Panc1 (cell line): ENCODE results near the gene FGFR4. TPM values are rescaled to one million over a fixed set of nuclear protein-coding genes. Genes with fewer than 3 reads are reported as not detected.

ENCODE experiments used
- ATAC-seq: fragments of 200-7000 bp; cut with Tn5 transposase; 2 replicates; pipeline ENCODE4 v1.9.1; 2020; ENCODE audit warnings: mild to moderate bottlenecking, moderate library complexity
- BruUV-seq: library from RNA; stranded (reverse); fragments of 400-500 nt; replicated peaks from 2 replicates; lab custom pipeline; 2021; lab: Mats Ljungman, UMichigan
- CTCF ChIA-PET: fragments of 300-600 bp; sonication (Branson Sonifier 250); formaldehyde crosslinking; loops from one replicate; lab custom pipeline; 2022; ENCODE audit warnings: antibody characterized with exemption; lab: Charles Lee
- POLR2A ChIA-PET: fragments of 300-600 bp; sonication (Branson Sonifier 250); formaldehyde crosslinking; loops from one replicate; lab custom pipeline; 2022; ENCODE audit warnings: antibody characterized with exemption; lab: Charles Lee
- DNase-seq: peaks from one replicate; pipeline ENCODE4 v3.0.0-alpha.2; 2010; ENCODE audit warnings: low read depth, low spot score
- H3K27ac ChIP-seq: 2 replicates; pipeline ENCODE4 v1.5.1; 2011; ENCODE audit warnings: mild to moderate bottlenecking, low read length, inconsistent platforms
- H3K27me3 ChIP-seq: fragments of 200-500 bp; sonication (Bioruptor generic); 2 replicates; pipeline ENCODE4 v1.6.0; 2014; ENCODE audit warnings: low read length, inconsistent platforms; ENCODE audit not compliant: control insufficient read depth, insufficient read depth
- H3K36me3 ChIP-seq: fragments of 200-500 bp; sonication (Bioruptor generic); 2 replicates; pipeline ENCODE4 v1.5.1; 2014; ENCODE audit warnings: inconsistent platforms, mild to moderate bottlenecking, low read length, moderate library complexity; ENCODE audit not compliant: control insufficient read depth, insufficient read depth
- H3K4me1 ChIP-seq: 2 replicates; pipeline ENCODE4 v1.5.1; 2011; ENCODE audit warnings: inconsistent platforms, mild to moderate bottlenecking, low read length, moderate library complexity; ENCODE audit not compliant: control insufficient read depth, insufficient read depth
- H3K4me3 ChIP-seq, 2 experiments: 2 replicates each; pipeline ENCODE4 v1.5.1; 2011 to 2012; ENCODE audit warnings: low read depth in 2 of 2, low read length in 2 of 2, mild to moderate bottlenecking in 2 of 2, inconsistent platforms in 1 of 2, moderate library complexity in 1 of 2
- H3K9me3 ChIP-seq: fragments of 200-500 bp; sonication (Bioruptor generic); 2 replicates; pipeline ENCODE4 v1.5.1; 2014; ENCODE audit warnings: low read depth, mild to moderate bottlenecking, inconsistent platforms, low read length, moderate library complexity; ENCODE audit not compliant: control insufficient read depth, insufficient read depth
- POLR2AphosphoS5 ChIP-seq: IDR thresholded peaks from 2 replicates; pipeline ENCODE4 v1.6.1; 2012; ENCODE audit warnings: mild to moderate bottlenecking, low read depth, low read length, moderate library complexity
- SIN3A ChIP-seq: IDR thresholded peaks from 2 replicates; pipeline ENCODE4 v1.6.1; 2012; ENCODE audit warnings: low read depth, mild to moderate bottlenecking, low read length, moderate library complexity, borderline replicate concordance; ENCODE audit not compliant: insufficient read depth
- TCF7L2 ChIP-seq: IDR thresholded peaks from 2 replicates; pipeline ENCODE4 v1.6.1; 2011; ENCODE audit warnings: mild to moderate bottlenecking, low read depth, low read length, inconsistent platforms
- in situ Hi-C: cut with HindIII; loops from 2 replicates; pipeline ENCODE4 v1.10.0; 2016; ENCODE audit warnings: low sequenced_read_pairs, low pct_unique_long_range_greater_than_20kb
- intact Hi-C: fragments of 100-400 bp; cut with micrococcal nuclease; formaldehyde crosslinking; loops from one replicate; pipeline ENCODE4 v1.10.0; 2022; ENCODE audit not compliant: unreplicated experiment
- total RNA-seq: library from RNA; stranded (reverse); gene quantifications from one replicate; pipeline ENCODE4 v1.2.1, GENCODE V29; 2021; ENCODE audit not compliant: unreplicated experiment
- TF ChIP-seq, protein P1 (sequence below): fragments of 450-650 bp; IDR thresholded peaks from 2 replicates; pipeline ENCODE4 v1.5.1; 2017; ENCODE audit warnings: mild to moderate bottlenecking
- TF ChIP-seq, protein P2 (sequence below), 2 experiments: IDR thresholded peaks; 2 replicates each; pipeline ENCODE4 v1.6.1; 2011 to 2012; ENCODE audit warnings: low read depth in 2 of 2, control low read depth in 1 of 2, low read length in 1 of 2, mild to moderate bottlenecking in 1 of 2, moderate library complexity in 1 of 2; ENCODE audit not compliant: insufficient read depth in 1 of 2

FGFR4 gene
- total RNA-seq, 1 experiment from 2014 or later = 7.5 TPM

DNA sequence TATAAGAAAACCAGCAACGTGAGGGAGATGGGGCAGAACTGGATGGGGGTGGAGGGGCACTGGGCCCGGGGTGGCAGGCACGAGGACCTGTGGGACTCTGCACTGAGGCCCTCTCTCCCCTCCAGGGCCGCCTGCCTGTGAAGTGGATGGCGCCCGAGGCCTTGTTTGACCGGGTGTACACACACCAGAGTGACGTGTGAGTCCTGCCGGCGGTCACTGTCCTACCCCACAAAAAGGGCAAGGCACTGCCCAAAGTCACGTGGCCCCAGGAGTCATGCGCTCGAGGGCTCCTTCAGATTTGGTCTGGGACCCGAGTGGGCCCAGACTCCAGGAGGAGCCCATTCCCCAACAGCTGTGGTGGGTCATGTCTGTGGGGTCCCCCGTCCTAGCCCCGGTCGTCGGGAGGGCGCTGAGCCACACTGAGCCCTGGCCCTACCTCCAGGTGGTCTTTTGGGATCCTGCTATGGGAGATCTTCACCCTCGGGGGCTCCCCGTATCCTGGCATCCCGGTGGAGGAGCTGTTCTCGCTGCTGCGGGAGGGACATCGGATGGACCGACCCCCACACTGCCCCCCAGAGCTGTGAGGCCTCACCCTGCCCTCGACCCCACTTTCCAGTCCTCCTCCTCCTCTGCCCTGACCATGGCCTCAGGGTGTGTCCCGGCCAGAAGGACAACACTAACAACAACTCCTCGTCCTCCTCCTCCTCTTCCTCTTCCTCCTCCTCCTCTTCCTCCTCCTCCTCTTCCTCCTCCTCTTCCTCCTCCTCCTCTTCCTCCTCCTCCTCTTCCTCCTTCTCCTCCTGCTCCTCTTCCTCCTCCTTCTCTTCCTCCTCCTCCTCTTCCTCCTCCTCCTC is 9.7 kb downstream of the FGFR4 start:
- Histone ChIP-seq H3K36me3 (no peaks in the 10 kb centered on the region), H3K4me3 (no peak overlapping the region), H3K27ac (no peak overlapping the region), H3K27me3 (no peaks in the 10 kb centered on the region), H3K4me1 (peaks cover 4% of the 10 kb centered on the region; the same call in 1 of the 2 replicates), H3K9me3 (no peaks in the 10 kb centered on the region)
- ATAC-seq (0 out of 2 replicates have a peak, but pooled peaks have one; percentile 9), DNase-seq (no peak)
- TF ChIP-seq POLR2AphosphoS5 = no peak
- CTCF ChIA-PET = no interaction called here
- in situ Hi-C loops = no loop called here
- intact Hi-C loops = no loop called here
- POLR2A ChIA-PET = interaction anchor here (0.5 kb wide), 1 partner anchor 43 kb away, joined by 9 read pairs; no protein-coding TSS in a partner anchor
- no TSS peak for BruUV-seq

DNA sequence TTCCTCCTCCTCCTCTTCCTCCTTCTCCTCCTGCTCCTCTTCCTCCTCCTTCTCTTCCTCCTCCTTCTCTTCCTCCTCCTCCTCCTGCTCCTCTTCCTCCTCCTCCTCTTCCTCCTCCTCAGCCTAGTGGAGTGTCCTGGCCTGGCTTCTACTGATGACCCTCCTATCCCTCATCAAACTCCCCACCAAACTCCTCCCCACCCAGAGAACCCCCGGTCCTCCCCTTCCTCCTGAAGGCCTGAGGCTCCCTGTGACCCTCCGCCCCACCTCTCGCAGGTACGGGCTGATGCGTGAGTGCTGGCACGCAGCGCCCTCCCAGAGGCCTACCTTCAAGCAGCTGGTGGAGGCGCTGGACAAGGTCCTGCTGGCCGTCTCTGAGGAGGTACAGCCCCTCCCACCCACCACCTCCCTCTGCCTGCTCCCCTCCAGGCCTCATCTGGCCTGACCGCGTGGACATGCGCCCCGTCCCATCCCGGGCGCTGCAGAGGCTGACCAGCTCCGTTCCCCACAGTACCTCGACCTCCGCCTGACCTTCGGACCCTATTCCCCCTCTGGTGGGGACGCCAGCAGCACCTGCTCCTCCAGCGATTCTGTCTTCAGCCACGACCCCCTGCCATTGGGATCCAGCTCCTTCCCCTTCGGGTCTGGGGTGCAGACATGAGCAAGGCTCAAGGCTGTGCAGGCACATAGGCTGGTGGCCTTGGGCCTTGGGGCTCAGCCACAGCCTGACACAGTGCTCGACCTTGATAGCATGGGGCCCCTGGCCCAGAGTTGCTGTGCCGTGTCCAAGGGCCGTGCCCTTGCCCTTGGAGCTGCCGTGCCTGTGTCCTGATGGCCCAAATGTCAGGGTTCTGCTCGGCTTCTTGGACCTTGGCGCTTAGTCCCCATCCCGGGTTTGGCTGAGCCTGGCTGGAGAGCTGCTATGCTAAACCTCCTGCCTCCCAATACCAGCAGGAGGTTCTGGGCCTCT is 10.6 kb downstream of the FGFR4 start:
- no TSS peak for BruUV-seq
- CTCF ChIA-PET = no interaction called here

DNA sequence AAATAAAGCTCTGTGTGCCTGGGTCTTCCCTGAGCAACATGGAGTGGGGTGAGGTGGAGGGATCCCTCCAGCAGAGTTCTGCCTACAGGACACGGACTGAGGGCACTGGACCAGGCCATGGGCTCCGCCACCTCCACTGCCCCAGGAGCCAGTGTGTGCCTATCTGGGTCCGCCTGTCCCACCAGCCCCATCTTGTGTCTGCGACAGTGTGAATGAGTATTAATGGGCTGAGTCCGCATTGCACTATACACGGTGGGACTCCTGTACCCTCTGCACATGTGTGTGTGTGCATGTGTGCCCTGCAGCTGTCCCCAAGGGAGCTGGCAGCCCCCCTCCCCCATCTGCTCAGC is 11.4 kb downstream of the FGFR4 start:
- no TSS peak for BruUV-seq
- Histone ChIP-seq H3K4me3 (no peak overlapping the region), H3K9me3 (no peaks in the 10 kb centered on the region), H3K36me3 (no peaks in the 10 kb centered on the region), H3K27ac (no peak overlapping the region), H3K4me1 (peaks cover 4% of the 10 kb centered on the region; the same call in 1 of the 2 replicates), H3K27me3 (no peaks in the 10 kb centered on the region)
- in situ Hi-C loops = no loop called here
- DNase-seq (no peak), ATAC-seq (no peak; the same call in 1 of the 2 replicates)
- TF ChIP-seq, protein P1, sequence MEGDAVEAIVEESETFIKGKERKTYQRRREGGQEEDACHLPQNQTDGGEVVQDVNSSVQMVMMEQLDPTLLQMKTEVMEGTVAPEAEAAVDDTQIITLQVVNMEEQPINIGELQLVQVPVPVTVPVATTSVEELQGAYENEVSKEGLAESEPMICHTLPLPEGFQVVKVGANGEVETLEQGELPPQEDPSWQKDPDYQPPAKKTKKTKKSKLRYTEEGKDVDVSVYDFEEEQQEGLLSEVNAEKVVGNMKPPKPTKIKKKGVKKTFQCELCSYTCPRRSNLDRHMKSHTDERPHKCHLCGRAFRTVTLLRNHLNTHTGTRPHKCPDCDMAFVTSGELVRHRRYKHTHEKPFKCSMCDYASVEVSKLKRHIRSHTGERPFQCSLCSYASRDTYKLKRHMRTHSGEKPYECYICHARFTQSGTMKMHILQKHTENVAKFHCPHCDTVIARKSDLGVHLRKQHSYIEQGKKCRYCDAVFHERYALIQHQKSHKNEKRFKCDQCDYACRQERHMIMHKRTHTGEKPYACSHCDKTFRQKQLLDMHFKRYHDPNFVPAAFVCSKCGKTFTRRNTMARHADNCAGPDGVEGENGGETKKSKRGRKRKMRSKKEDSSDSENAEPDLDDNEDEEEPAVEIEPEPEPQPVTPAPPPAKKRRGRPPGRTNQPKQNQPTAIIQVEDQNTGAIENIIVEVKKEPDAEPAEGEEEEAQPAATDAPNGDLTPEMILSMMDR = no peak
- TF ChIP-seq, protein P2, sequence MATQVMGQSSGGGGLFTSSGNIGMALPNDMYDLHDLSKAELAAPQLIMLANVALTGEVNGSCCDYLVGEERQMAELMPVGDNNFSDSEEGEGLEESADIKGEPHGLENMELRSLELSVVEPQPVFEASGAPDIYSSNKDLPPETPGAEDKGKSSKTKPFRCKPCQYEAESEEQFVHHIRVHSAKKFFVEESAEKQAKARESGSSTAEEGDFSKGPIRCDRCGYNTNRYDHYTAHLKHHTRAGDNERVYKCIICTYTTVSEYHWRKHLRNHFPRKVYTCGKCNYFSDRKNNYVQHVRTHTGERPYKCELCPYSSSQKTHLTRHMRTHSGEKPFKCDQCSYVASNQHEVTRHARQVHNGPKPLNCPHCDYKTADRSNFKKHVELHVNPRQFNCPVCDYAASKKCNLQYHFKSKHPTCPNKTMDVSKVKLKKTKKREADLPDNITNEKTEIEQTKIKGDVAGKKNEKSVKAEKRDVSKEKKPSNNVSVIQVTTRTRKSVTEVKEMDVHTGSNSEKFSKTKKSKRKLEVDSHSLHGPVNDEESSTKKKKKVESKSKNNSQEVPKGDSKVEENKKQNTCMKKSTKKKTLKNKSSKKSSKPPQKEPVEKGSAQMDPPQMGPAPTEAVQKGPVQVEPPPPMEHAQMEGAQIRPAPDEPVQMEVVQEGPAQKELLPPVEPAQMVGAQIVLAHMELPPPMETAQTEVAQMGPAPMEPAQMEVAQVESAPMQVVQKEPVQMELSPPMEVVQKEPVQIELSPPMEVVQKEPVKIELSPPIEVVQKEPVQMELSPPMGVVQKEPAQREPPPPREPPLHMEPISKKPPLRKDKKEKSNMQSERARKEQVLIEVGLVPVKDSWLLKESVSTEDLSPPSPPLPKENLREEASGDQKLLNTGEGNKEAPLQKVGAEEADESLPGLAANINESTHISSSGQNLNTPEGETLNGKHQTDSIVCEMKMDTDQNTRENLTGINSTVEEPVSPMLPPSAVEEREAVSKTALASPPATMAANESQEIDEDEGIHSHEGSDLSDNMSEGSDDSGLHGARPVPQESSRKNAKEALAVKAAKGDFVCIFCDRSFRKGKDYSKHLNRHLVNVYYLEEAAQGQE (IDR thresholded peaks at IDR 0.05; ENCODE audit: insufficient read depth in 1 of 2, low read depth in 2 of 2, low read length in 1 of 2) = no peak
- TF ChIP-seq SIN3A (no peak), POLR2AphosphoS5 (no peak), TCF7L2 (no peak)
- POLR2A ChIA-PET = no interaction called here
- CTCF ChIA-PET = interaction anchor here (1.1 to 2.2 kb wide), 2 partner anchors 9 to 13 kb away, joined by 3 to 8 read pairs; no protein-coding TSS in a partner anchor
- intact Hi-C loops = no loop called here

More for the DNA sequence above, 10.6 kb downstream of the FGFR4 start:
- H3K27ac ChIP-seq = no peak overlapping the region
- no peak for TF ChIP-seq POLR2AphosphoS5
- no peaks in the 10 kb centered on the region for H3K9me3 ChIP-seq
- no peak for DNase-seq
- H3K36me3 ChIP-seq = no peaks in the 10 kb centered on the region
- H3K27me3 ChIP-seq = no peaks in the 10 kb centered on the region
- intact Hi-C loops = no loop called here
- no peak overlapping the region for H3K4me3 ChIP-seq
- POLR2A ChIA-PET = interaction anchor here (0.5 kb wide), 1 partner anchor 44 kb away, joined by 9 read pairs; no protein-coding TSS in a partner anchor
- ATAC-seq = no peak
- H3K4me1 ChIP-seq = peaks cover 4% of the 10 kb centered on the region; the same call in 1 of the 2 replicates
- in situ Hi-C loops = no loop called here
